HCT116 (cell line): ENCODE measurements around the gene ZNF133. TPM values are rescaled to one million over a fixed set of nuclear protein-coding genes. Genes with fewer than 3 reads are reported as not detected.

Experiments
- ATAC-seq: fragments of 200-7000 bp; cut with Tn5 transposase; 2 replicates; pipeline ENCODE4 v1.9.1; 2020; ENCODE audit warnings: mild to moderate bottlenecking, moderate library complexity
- BruUV-seq: library from RNA; stranded (reverse); fragments of 400-500 nt; replicated peaks from 2 replicates; lab custom pipeline; 2021; lab: Mats Ljungman, UMichigan
- CTCF ChIA-PET: fragments of 300-600 bp; sonication (Branson Sonifier 250); formaldehyde crosslinking; loops from one replicate; lab custom pipeline; 2021; ENCODE audit warnings: antibody characterized with exemption; lab: Charles Lee
- POLR2A ChIA-PET: fragments of 300-600, 350-600 bp; sonication (Branson Sonifier 250); formaldehyde crosslinking; loops from one replicate; lab custom pipeline; 2021; ENCODE audit warnings: antibody characterized with exemption; lab: Charles Lee
- RAD21 ChIA-PET, 2 experiments: fragments of 300-600 bp; sonication (Branson Sonifier 250); formaldehyde crosslinking; loops; one replicate each; lab custom pipeline; 2023; ENCODE audit warnings: low total read pairs in 2 of 2; ENCODE audit not compliant: uncharacterized antibody in 2 of 2, unreplicated experiment in 2 of 2, low non-redundant PET in 1 of 2; lab: Charles Lee
- DNase-seq: peaks from one replicate; pipeline ENCODE4 v3.0.0-alpha.2; 2010; ENCODE audit warnings: low read depth, low spot score
- H2AFZ ChIP-seq: fragments of 200-600 bp; shearing (Covaris generic), sonication (generic); 2 replicates; pipeline ENCODE4 v1.6.1; 2017; ENCODE audit warnings: low read depth, mixed run types, mixed read lengths, antibody characterized with exemption, low read length; ENCODE audit not compliant: poor library complexity, severe bottlenecking
- H3K27ac ChIP-seq: 2 replicates; pipeline ENCODE4 v1.5.1; 2012; ENCODE audit warnings: low read depth, low read length
- H3K27me3 ChIP-seq: fragments of 200-600 bp; sonication (generic); 2 replicates; pipeline ENCODE4 v1.6.1; 2016; ENCODE audit warnings: mixed run types, low read length, mixed read lengths; ENCODE audit not compliant: insufficient read depth
- H3K36me3 ChIP-seq, 2 experiments: fragments of 200-500 bp in 1 of 2; fragments of 200-600 bp in 1 of 2; sonication (Bioruptor generic) in 1 of 2; sonication (generic) in 1 of 2; 2 replicates each; pipeline versions ENCODE4 v1.5.1 to v1.6.1; 2014 to 2016; ENCODE audit warnings: low read length in 2 of 2, inconsistent platforms in 1 of 2, mixed read lengths in 1 of 2, mixed run types in 1 of 2; ENCODE audit not compliant: insufficient read depth in 2 of 2, control insufficient read depth in 1 of 2
- H3K4me1 ChIP-seq, 2 experiments: fragments of 200-600 bp in 1 of 2; sonication (generic) in 1 of 2; 2 replicates each; pipeline versions ENCODE4 v1.5.1 to v1.6.1; 2012 to 2017; ENCODE audit warnings: low read length in 2 of 2, inconsistent platforms in 1 of 2, mild to moderate bottlenecking in 1 of 2, mixed read lengths in 1 of 2, mixed run types in 1 of 2, moderate library complexity in 1 of 2; ENCODE audit not compliant: insufficient read depth in 2 of 2, control insufficient read depth in 1 of 2
- H3K4me2 ChIP-seq: fragments of 200-600 bp; sonication (generic); 2 replicates; pipeline ENCODE4 v1.6.1; 2017; ENCODE audit warnings: mixed run types, low read length, mixed read lengths
- H3K4me3 ChIP-seq, 2 experiments: fragments of 200-600 bp in 1 of 2; sonication (generic) in 1 of 2; replicated peaks in 1 of 2; 2 replicates each; pipeline ENCODE4 v1.5.1; 2011 to 2016; ENCODE audit warnings: low read length in 2 of 2, control low read depth in 1 of 2, low read depth in 1 of 2, mild to moderate bottlenecking in 1 of 2, mixed read lengths in 1 of 2, mixed run types in 1 of 2
- H3K79me2 ChIP-seq: fragments of 200-600 bp; sonication (generic); 2 replicates; pipeline ENCODE4 v1.6.1; 2017; ENCODE audit warnings: mild to moderate bottlenecking, mixed run types, low read length, moderate library complexity, mixed read lengths; ENCODE audit not compliant: insufficient read depth
- H3K9ac ChIP-seq: fragments of 200-600 bp; sonication (generic); 2 replicates; pipeline ENCODE4 v1.6.1; 2016; ENCODE audit warnings: low read length, mixed read lengths
- H3K9me2 ChIP-seq: fragments of 200-600 bp; sonication (generic), shearing (Covaris generic); 2 replicates; pipeline ENCODE4 v1.6.1; 2017; ENCODE audit warnings: mixed run types, mild to moderate bottlenecking, moderate library complexity; ENCODE audit not compliant: insufficient read depth
- H3K9me3 ChIP-seq, 2 experiments: fragments of 200-500 bp in 1 of 2; fragments of 200-600 bp in 1 of 2; sonication (Bioruptor generic) in 1 of 2; sonication (generic) in 1 of 2; 2 replicates each; pipeline ENCODE4 v1.6.1; 2014 to 2017; ENCODE audit warnings: low read length in 2 of 2, mixed read lengths in 2 of 2, inconsistent platforms in 1 of 2, low read depth in 1 of 2, mild to moderate bottlenecking in 1 of 2, mixed run types in 1 of 2, moderate library complexity in 1 of 2; ENCODE audit not compliant: control insufficient read depth in 1 of 2, insufficient read depth in 1 of 2
- H4K20me1 ChIP-seq: fragments of 200-600 bp; sonication (generic), shearing (Covaris generic); 2 replicates; pipeline ENCODE4 v1.6.1; 2017; ENCODE audit warnings: mixed run types, mild to moderate bottlenecking, moderate library complexity; ENCODE audit not compliant: insufficient read depth
- ATF3 ChIP-seq: IDR thresholded peaks from 2 replicates; pipeline ENCODE4 v1.6.1; 2012
- CBX3 ChIP-seq: IDR thresholded peaks from 2 replicates; pipeline ENCODE4 v1.6.1; 2012; ENCODE audit warnings: low read depth
- CEBPB ChIP-seq: IDR thresholded peaks from 2 replicates; pipeline ENCODE4 v1.6.1; 2012; ENCODE audit warnings: low read depth
- CTCF ChIP-seq, 3 experiments: fragments of 200-600 bp in 1 of 3; sonication (generic) in 1 of 3; IDR thresholded peaks in 2 of 3; conservative IDR thresholded peaks in 1 of 3; 2 replicates each; pipeline ENCODE4 v1.5.1; 2012 to 2017; ENCODE audit warnings: low read depth in 2 of 3, low read length in 2 of 3, antibody characterized with exemption in 1 of 3, borderline replicate concordance in 1 of 3, control low read depth in 1 of 3, mild to moderate bottlenecking in 1 of 3, mixed read lengths in 1 of 3, mixed run types in 1 of 3, moderate library complexity in 1 of 3; ENCODE audit not compliant: insufficient read depth in 1 of 3
- ELF1 ChIP-seq: IDR thresholded peaks from 2 replicates; pipeline ENCODE4 v1.6.1; 2012; ENCODE audit warnings: low read depth, borderline replicate concordance
- EZH2 ChIP-seq: fragments of 200-600 bp; sonication (generic); IDR thresholded peaks from 2 replicates; pipeline ENCODE4 v1.6.1; 2017; ENCODE audit warnings: antibody characterized with exemption, mixed run types
- EZH2phosphoT487 ChIP-seq: fragments of 200-600 bp; IDR thresholded peaks from 2 replicates; pipeline ENCODE4 v1.6.1; 2018; ENCODE audit warnings: antibody characterized with exemption, borderline replicate concordance
- FOSL1 ChIP-seq: IDR thresholded peaks from 2 replicates; pipeline ENCODE4 v1.6.1; 2012; ENCODE audit warnings: low read depth
- JUND ChIP-seq: IDR thresholded peaks from 2 replicates; pipeline ENCODE4 v1.6.1; 2012
- POLR2A ChIP-seq: IDR thresholded peaks from 2 replicates; pipeline ENCODE4 v1.7.0; 2011; ENCODE audit warnings: borderline replicate concordance; ENCODE audit not compliant: insufficient read depth, insufficient read length; ENCODE audit errors: extremely low read depth
- POLR2AphosphoS5 ChIP-seq: IDR thresholded peaks from 2 replicates; pipeline ENCODE4 v1.6.1; 2011; ENCODE audit warnings: mild to moderate bottlenecking, low read depth, low read length, moderate library complexity
- RAD21 ChIP-seq: IDR thresholded peaks from 2 replicates; pipeline ENCODE4 v1.6.1; 2012; ENCODE audit warnings: low read depth, mild to moderate bottlenecking
- SIN3A ChIP-seq: IDR thresholded peaks from 2 replicates; pipeline ENCODE4 v1.6.1; 2012; ENCODE audit warnings: low read depth
- SP1 ChIP-seq: IDR thresholded peaks from 2 replicates; pipeline ENCODE4 v1.6.1; 2012; ENCODE audit warnings: low read depth
- SRF ChIP-seq: IDR thresholded peaks from 2 replicates; pipeline ENCODE4 v1.6.1; 2012; ENCODE audit warnings: low read depth
- TCF7L2 ChIP-seq: IDR thresholded peaks from 2 replicates; pipeline ENCODE4 v1.7.0; 2011; ENCODE audit warnings: borderline replicate concordance, inconsistent platforms; ENCODE audit not compliant: insufficient read depth, insufficient read length; ENCODE audit errors: extremely low read depth
- YY1 ChIP-seq: IDR thresholded peaks from 2 replicates; pipeline ENCODE4 v1.6.1; 2011; ENCODE audit warnings: low read length, low read depth, moderate library complexity, mild to moderate bottlenecking; ENCODE audit not compliant: insufficient replicate concordance; ENCODE audit errors: extremely low read depth
- ZBTB33 ChIP-seq: IDR thresholded peaks from 2 replicates; pipeline ENCODE4 v1.6.1; 2011; ENCODE audit warnings: mild to moderate bottlenecking, low read length, moderate library complexity; ENCODE audit not compliant: insufficient replicate concordance; ENCODE audit errors: extremely low read depth
- ZFX ChIP-seq: fragments of 450-650 bp; IDR thresholded peaks from 2 replicates; pipeline ENCODE4 v1.6.1; 2017
- ZNF274 ChIP-seq: fragments of 200-500 bp; sonication (Bioruptor generic); IDR thresholded peaks from 2 replicates; pipeline ENCODE4 v1.6.1; 2014; ENCODE audit warnings: mild to moderate bottlenecking, low read depth, low read length, inconsistent platforms
- intact Hi-C: fragments of 100-400 bp; cut with micrococcal nuclease; formaldehyde crosslinking; loops from 2 replicates; pipeline ENCODE4 v1.10.0; 2022
- total RNA-seq: library from RNA; stranded (reverse); gene quantifications from one replicate; pipeline ENCODE4 v1.2.1, GENCODE V29; 2021; ENCODE audit not compliant: unreplicated experiment

Gene ZNF133
- total RNA-seq, 1 experiment from 2014 or later: 9.3 TPM

- ATAC-seq (no peak), DNase-seq (no peak)
- no peaks in the 10 kb centered on the region for H3K4me1 ChIP-seq
- ChIA-PET CTCF (no interaction called here), POLR2A (no interaction called here), RAD21 (no interaction called here)
- no peak overlapping the region for H3K9ac ChIP-seq
- H3K27ac ChIP-seq: no peak overlapping the region
- no TSS peak for BruUV-seq
- intact Hi-C loops: no loop called here
- no peak overlapping the region for H3K4me2 ChIP-seq
- H4K20me1 ChIP-seq: no peaks in the 10 kb centered on the region
- no peaks in the 10 kb centered on the region for H3K9me3 ChIP-seq
- no peaks in the 10 kb centered on the region for H3K36me3 ChIP-seq
- no peaks in the 10 kb centered on the region for H3K9me2 ChIP-seq
- no peak for TF ChIP-seq TCF7L2
- no peak for TF ChIP-seq ZFX
- TF ChIP-seq CTCF (IDR thresholded peaks at IDR 0.05 in 2 of 3, conservative IDR thresholded peaks at IDR 0.05 in 1 of 3; ENCODE audit: borderline replicate concordance in 1 of 3, insufficient read depth in 1 of 3, low read depth in 2 of 3, low read length in 2 of 3): no peak
- TF ChIP-seq ZNF274: no peak
- no peak for TF ChIP-seq ELF1
- TF ChIP-seq EZH2: no peak
- no peak for TF ChIP-seq SP1
- no peak for TF ChIP-seq FOSL1
- TF ChIP-seq CBX3: no peak
- no peak for TF ChIP-seq SIN3A
- TF ChIP-seq SRF: no peak
- TF ChIP-seq RAD21: no peak
- no peak for TF ChIP-seq ZBTB33
- no peak for TF ChIP-seq CEBPB
- no peak for TF ChIP-seq JUND
- TF ChIP-seq ATF3: no peak
- TF ChIP-seq EZH2phosphoT487: no peak
- TF ChIP-seq POLR2AphosphoS5: no peak
- TF ChIP-seq YY1: no peak
- TF ChIP-seq POLR2A: no peak
- no peak overlapping the region for H3K4me3 ChIP-seq
- H3K27me3 ChIP-seq: no peaks in the 10 kb centered on the region
- H3K79me2 ChIP-seq: no peaks in the 10 kb centered on the region
- no peak overlapping the region for H2AFZ ChIP-seq
Observed at GRCh38 chr20:18363708-18364107, 75.4 kb downstream of the ZNF133 start.
